ES-I3 (cell line): ENCODE results near the gene PHRF1.
A peak's percentile ranks its signal among the peaks of the same experiment; 100 is the strongest.

Source experiments
- H3K36me3 ChIP-seq: 2 replicates; pipeline ENCODE4 v1.6.1; 2013; ENCODE audit warnings: mild to moderate bottlenecking, low read length, control low read depth, moderate library complexity; ENCODE audit not compliant: insufficient read depth
- H3K4me1 ChIP-seq: 2 replicates; pipeline ENCODE4 v1.6.1; 2013; ENCODE audit warnings: mild to moderate bottlenecking, control low read depth, low read length; ENCODE audit not compliant: insufficient read depth
- H3K9ac ChIP-seq: 2 replicates; pipeline ENCODE4 v1.6.1; 2013; ENCODE audit warnings: low read depth, mild to moderate bottlenecking, low read length, moderate library complexity
- H3K9me3 ChIP-seq: 2 replicates; pipeline ENCODE4 v1.6.1; 2013; ENCODE audit warnings: mild to moderate bottlenecking, low read length, moderate library complexity; ENCODE audit not compliant: control insufficient read depth, insufficient read depth

Gene PHRF1

DNA sequence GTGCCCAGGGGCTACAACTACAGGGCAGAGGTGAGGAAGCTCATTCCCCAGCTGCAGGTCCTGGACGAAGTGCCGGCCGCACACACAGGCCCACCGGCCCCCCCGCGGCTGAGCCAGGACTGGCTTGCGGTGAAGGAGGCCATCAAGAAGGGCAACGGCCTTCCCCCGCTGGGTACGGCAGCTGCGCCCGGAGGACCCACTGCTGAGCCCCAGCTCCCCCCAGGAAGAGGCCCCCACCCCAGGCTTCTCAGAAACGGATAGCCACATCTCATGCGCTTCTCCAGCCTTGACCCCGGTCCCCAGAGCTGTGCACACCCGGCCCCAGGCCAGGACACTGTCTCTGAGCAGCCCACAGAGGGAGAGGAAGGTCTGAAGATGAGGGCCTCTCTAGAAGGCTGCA, 25.1 kb upstream of the PHRF1 start:
- Histone ChIP-seq H3K9me3 (no peaks in the 10 kb centered on the region), H3K36me3 (no peaks in the 10 kb centered on the region), H3K9ac (no peak overlapping the region), H3K4me1 (no peaks in the 10 kb centered on the region)

GRCh38 chr11:551596-551995, 24.7 kb upstream of the PHRF1 start:
- Histone ChIP-seq H3K36me3 (no peaks in the 10 kb centered on the region), H3K9ac (no peak overlapping the region), H3K9me3 (no peaks in the 10 kb centered on the region), H3K4me1 (no peaks in the 10 kb centered on the region)

DNA sequence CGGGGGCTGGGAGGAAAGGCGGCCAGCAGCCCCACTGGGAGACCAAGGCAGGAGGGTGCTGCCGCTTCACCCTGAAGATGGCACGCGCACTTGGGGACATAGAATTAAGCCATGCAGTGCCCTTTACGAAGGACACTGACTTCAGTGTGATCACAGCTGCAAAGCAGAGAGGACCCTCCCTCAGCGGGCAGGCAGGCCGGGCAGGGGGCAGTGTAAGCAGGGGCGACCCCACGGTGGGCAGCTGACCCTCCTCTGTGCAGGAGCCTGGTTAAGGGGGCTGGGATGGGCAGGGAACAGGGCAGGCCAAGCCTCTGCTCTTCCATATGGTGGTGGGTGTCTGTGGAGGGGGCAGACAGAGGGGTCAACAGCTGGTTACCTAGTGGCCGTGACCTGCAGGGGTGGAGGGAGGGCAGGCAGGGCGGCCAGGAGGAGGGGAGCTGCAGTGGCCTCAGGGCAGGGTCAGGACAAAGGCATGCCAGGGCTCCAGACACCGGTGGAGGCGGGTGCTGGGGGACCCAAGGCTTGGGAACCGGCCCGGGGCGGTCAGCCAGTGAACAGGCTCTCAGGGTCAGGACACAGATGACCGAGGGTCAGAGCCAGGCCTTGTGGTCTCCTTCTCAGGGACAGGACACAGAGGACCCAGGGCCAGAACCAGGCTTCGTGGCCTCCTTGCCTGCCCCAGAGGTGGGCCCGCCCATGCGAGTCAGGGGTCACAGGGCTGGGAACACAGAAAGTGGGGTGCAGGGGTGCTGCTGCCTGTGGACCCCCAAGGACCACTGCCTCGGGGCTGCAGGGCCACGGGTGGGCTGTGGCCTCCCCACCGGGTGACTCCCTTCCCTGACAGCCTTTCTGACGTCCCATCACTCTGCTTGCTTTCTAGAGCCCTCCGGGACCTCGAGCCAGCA, 22.9 kb upstream of the PHRF1 start:
- peaks cover 5% of the 10 kb centered on the region; the same call in 1 of the 2 replicates for H3K4me1 ChIP-seq
- no peak overlapping the region for H3K9ac ChIP-seq
- H3K9me3 ChIP-seq: no peaks in the 10 kb centered on the region

DNA sequence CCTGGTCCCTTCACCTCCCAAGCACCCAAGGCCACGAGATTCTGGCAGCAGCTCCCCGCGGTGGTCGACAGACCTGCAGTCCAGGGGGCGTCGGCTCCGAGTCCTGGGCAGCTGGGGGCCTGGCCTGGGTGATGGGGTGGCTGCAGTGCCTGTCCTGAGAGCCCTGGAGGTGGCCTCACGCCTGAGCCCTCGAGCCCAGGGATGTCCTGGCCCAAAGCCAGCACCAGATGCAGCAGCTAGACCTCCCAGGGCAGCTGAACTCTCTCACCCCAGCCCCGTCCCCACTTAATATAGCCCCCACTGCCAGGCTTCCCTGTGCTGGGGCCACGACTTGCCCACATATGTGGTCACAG, 22.3 kb upstream of the PHRF1 start:
- Histone ChIP-seq H3K36me3 (no peaks in the 10 kb centered on the region), H3K9me3 (no peaks in the 10 kb centered on the region), H3K4me1 (peaks cover 5% of the 10 kb centered on the region; the same call in 1 of the 2 replicates), H3K9ac (no peak overlapping the region; the same call in 1 of the 2 replicates)

More for the DNA sequence above, 22.9 kb upstream of the PHRF1 start:
- no peaks in the 10 kb centered on the region for H3K36me3 ChIP-seq

GRCh38 chr11:554428-555226, 21.6 kb upstream of the PHRF1 start:
- peak overlapping the region; percentile 33 for H3K9ac ChIP-seq
- peaks cover 8% of the 10 kb centered on the region; the same call in 1 of the 2 replicates for H3K4me1 ChIP-seq
- H3K9me3 ChIP-seq: no peaks in the 10 kb centered on the region
- no peaks in the 10 kb centered on the region for H3K36me3 ChIP-seq

- peak overlapping the region; percentile 68; the same call in 1 of the 2 replicates for H3K9ac ChIP-seq
- no peaks in the 10 kb centered on the region for H3K9me3 ChIP-seq
- no peaks in the 10 kb centered on the region for H3K36me3 ChIP-seq
- peaks cover 8% of the 10 kb centered on the region; the same call in 1 of the 2 replicates for H3K4me1 ChIP-seq
Observed at GRCh38 chr11:555227-555779, 21.0 kb upstream of the PHRF1 start.

- H3K36me3 ChIP-seq: no peaks in the 10 kb centered on the region
- no peaks in the 10 kb centered on the region for H3K9me3 ChIP-seq
- H3K9ac ChIP-seq: peak overlapping the region; percentile 68
- H3K4me1 ChIP-seq: peaks cover 8% of the 10 kb centered on the region; the same call in 1 of the 2 replicates
Observed at GRCh38 chr11:555780-556661, 20.2 kb upstream of the PHRF1 start.

DNA sequence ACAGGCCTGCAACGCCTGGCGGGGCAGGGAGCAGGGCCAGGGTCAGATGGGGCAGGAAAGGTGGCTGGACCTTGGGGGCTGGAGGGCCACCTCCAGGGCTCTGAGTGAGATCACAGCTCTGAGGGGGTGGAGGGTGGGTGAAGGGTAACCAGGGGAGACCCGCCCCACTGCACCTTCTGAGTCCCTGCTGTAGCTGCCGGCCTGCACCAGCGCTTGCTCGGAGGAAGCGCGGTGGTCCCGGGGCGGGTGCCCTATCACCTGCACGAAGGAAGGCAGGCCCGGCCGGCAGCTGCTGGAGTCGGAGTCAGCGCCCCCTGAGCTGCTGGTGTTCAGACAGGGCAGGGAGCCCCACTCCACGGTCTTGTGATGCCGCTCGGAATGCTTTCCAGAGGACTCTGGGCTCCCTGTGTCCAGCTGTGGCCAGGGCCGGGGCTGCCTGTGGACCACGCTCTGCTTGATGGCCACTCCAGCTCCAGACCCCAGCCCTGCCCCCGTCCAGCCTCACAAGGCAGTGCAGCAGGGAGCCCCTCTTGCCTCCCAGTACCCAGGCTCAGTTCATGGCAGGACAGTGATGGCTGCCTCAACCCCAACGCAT, 19.5 kb upstream of the PHRF1 start:
- Histone ChIP-seq H3K9me3 (no peaks in the 10 kb centered on the region), H3K9ac (peak overlapping the region; percentile 68; the same call in 1 of the 2 replicates), H3K4me1 (peaks cover 8% of the 10 kb centered on the region; the same call in 1 of the 2 replicates), H3K36me3 (no peaks in the 10 kb centered on the region)

GRCh38 chr11:557328-558132, 18.7 kb upstream of the PHRF1 start:
- Histone ChIP-seq H3K9me3 (no peaks in the 10 kb centered on the region), H3K9ac (no peak overlapping the region), H3K4me1 (peaks cover 8% of the 10 kb centered on the region; the same call in 1 of the 2 replicates), H3K36me3 (no peaks in the 10 kb centered on the region)

DNA sequence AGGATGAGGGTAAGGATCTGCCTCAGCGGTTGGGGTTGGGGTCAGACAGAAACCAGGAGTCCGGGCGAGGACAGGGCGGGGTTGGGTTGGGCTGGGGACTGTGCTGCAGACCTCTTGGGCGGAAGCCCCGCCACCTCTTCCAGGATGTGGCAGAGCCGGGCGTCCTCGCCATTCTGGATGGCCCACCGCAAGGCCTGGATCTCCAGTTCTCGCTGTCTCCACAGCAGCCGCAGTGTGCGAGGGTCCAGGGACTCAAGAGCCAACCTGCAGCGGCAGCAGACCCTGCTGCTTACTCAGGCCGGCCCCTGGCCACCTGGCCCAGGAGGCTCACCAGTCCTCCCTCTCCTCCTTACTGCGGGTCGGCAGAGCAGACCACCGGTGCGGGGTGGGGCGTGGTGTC, 17.8 kb upstream of the PHRF1 start:
- Histone ChIP-seq H3K9me3 (no peaks in the 10 kb centered on the region), H3K4me1 (peaks cover 8% of the 10 kb centered on the region; the same call in 1 of the 2 replicates), H3K9ac (no peak overlapping the region), H3K36me3 (no peaks in the 10 kb centered on the region)

- Histone ChIP-seq H3K9ac (no peak overlapping the region), H3K4me1 (peaks cover 8% of the 10 kb centered on the region; the same call in 1 of the 2 replicates)
Observed at GRCh38 chr11:559020-559620, 17.1 kb upstream of the PHRF1 start.

DNA sequence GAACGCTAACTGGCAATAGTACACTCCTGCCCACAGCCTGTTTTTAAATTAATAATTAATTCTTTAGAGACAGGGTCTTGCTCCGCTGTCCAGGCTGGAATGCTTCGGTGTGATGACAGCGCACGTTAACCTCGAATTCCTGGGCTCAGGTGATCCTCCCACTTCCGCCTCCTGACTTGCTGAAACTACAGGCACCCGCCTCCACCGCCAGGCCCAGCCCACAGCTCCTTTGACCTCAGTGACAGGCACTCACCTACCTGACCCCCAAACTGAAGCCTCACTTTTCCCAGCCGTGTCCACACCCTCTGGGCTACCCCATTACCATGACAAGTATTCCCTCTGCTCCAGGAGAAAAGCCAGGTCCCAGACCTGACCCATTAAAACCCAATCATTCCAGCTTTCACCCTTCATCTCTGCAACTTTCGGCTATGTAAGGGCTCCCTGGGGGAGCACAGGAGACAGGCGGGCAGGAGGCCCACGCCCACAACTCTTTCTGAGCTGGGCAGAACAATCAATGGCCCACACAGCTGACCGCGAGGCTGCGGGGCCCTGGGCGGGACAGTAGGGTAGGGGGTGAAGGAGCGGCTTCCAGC, 16.5 kb upstream of the PHRF1 start:
- Histone ChIP-seq H3K36me3 (no peaks in the 10 kb centered on the region), H3K9ac (peak overlapping the region; percentile 77), H3K9me3 (no peaks in the 10 kb centered on the region), H3K4me1 (peaks cover 8% of the 10 kb centered on the region; the same call in 1 of the 2 replicates)

More at GRCh38 chr11:559020-559620, 17.1 kb upstream of the PHRF1 start:
- Histone ChIP-seq H3K9me3 (no peaks in the 10 kb centered on the region), H3K36me3 (no peaks in the 10 kb centered on the region)
